Stimulated activated naive CD8-positive, alpha-beta T cell treated with anti-CD3 and anti-CD28 coated beads, Interleukin-15, Interleukin-2, amounts not matched to agents 100 ng/mL and 50 ng/mL, for 24 hours (primary cell): ENCODE data around the gene USP22.

Source experiments
- H3K27ac Mint-ChIP-seq: one replicate; pipeline ENCODE4 v1.8.0; 2021; ENCODE audit warnings: mild to moderate bottlenecking, mixed read lengths
- H3K27me3 Mint-ChIP-seq: one replicate; pipeline ENCODE4 v1.8.0; 2021; ENCODE audit warnings: mixed read lengths
- H3K36me3 Mint-ChIP-seq: one replicate; pipeline ENCODE4 v1.8.0; 2021; ENCODE audit warnings: low read depth, mixed read lengths
- H3K4me1 Mint-ChIP-seq: one replicate; pipeline ENCODE4 v1.8.0; 2021; ENCODE audit warnings: low read depth, mixed read lengths
- H3K4me3 Mint-ChIP-seq: one replicate; pipeline ENCODE4 v1.8.0; 2021; ENCODE audit warnings: mild to moderate bottlenecking, mixed read lengths
- H3K9me3 Mint-ChIP-seq: one replicate; pipeline ENCODE4 v1.8.0; 2021; ENCODE audit warnings: mixed read lengths

The USP22 gene

DNA sequence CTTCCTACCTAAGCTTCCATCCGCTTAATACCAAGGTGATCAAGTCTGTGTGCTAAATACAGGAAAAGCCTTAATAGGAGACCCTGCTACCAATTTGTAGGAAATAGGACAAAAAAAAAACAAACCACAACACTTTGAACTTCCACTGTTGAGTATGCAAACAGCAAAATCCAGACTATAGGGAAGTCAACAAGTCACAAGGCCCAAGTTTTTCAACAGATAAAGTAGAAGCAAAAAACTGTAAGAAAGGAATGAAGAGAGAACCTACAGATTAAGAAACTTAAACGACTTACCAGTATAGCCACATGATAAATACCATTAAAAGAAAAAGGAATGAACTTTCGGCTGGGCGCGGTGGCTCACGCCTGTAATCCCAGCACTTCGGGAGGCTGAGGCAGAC is 7.4 kb downstream of the USP22 start:
- Mint-ChIP-seq H3K9me3 (no peaks in the 10 kb centered on the region), H3K36me3 (peaks cover 60% of the 10 kb centered on the region), H3K27ac (peak overlapping the region; percentile 94), H3K4me1 (peaks cover 87% of the 10 kb centered on the region), H3K27me3 (no peaks in the 10 kb centered on the region), H3K4me3 (peak overlapping the region; percentile 85)

DNA sequence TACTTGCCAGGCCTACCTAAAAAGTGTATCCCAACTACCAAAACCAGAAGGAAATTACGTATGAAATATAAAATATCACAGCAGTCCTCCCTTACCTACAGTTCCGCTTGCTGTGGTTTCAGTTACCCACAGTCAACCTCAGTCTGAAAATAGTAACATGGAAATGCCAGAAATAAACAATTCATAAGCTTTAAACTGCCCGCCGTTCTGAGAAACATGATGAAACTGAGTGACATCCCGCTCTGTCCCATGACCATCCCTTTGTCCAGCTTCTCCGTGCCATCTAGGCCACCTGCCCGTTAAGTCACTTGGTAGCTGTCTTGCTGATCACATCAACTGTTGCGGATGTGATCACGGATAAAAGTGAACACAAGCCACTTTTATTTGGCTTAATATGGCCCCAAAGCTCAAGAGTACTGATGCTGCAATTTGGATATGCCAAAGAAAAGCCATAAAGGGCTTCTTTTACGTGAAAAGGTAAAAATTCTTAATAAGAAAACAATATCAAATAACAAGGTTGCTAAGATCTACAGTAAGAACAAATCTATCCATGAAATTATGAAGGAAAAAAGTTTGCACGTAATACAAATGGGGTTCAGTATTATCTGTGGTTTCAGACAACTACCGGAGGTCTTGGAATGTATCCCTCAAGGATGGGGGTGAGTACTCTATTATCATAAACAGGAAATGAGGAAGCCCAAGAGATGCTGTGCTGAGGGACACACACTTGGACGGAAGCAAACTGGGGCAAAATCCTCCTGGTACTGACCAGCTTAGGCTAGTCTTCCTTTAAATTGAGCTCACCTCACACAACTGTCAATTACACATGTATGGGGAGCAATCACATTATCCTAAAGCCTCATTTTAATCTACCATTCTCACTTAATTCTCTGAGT is 8.2 kb downstream of the USP22 start:
- Mint-ChIP-seq H3K27me3 (no peaks in the 10 kb centered on the region), H3K4me1 (peaks cover 89% of the 10 kb centered on the region), H3K4me3 (peak overlapping the region; percentile 85), H3K27ac (peak overlapping the region; percentile 94), H3K36me3 (peaks cover 63% of the 10 kb centered on the region), H3K9me3 (no peaks in the 10 kb centered on the region)

- Mint-ChIP-seq H3K9me3 (no peaks in the 10 kb centered on the region), H3K27ac (peak overlapping the region; percentile 94), H3K4me3 (peak overlapping the region; percentile 76), H3K36me3 (peaks cover 70% of the 10 kb centered on the region), H3K27me3 (no peaks in the 10 kb centered on the region), H3K4me1 (peaks cover 95% of the 10 kb centered on the region)
Observed at GRCh38 chr17:21033350-21033749, 9.5 kb downstream of the USP22 start.

DNA sequence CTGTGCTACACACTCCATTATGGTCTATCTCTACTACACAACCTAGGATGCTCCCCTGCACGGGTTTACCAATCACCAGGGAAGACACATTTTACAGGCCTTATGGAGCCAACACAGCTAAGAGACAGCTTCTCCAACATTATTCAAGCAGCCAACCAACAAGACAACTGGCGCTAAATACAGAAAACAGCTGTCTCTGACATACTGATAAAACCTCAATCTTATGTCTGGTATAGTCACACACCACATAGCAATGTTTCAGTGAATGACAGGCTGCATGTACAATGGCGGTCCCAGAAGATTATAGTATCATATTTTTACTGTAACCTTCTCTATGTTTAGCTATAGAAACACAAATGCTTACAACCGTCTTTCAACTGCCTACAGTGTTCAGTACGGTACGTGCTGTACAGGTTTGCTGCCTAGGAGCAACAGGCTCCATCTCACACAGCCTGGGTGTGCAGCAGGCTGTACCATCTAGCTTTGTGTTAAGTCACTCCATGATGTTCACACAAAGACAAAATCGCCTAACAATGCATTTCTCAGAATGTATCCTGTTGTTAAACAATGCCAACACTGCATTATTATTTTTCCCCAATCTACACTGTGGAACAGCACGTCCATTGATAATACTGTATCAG is 10.9 kb downstream of the USP22 start:
- no peaks in the 10 kb centered on the region for H3K9me3 Mint-ChIP-seq
- H3K27ac Mint-ChIP-seq, result peak overlapping the region; percentile 63
- H3K4me1 Mint-ChIP-seq, result peaks cover 84% of the 10 kb centered on the region
- peaks cover 68% of the 10 kb centered on the region for H3K36me3 Mint-ChIP-seq
- H3K27me3 Mint-ChIP-seq, result no peaks in the 10 kb centered on the region
- no peak overlapping the region for H3K4me3 Mint-ChIP-seq

- H3K4me3 Mint-ChIP-seq, result no peak overlapping the region
- H3K4me1 Mint-ChIP-seq, result peaks cover 73% of the 10 kb centered on the region
- no peaks in the 10 kb centered on the region for H3K27me3 Mint-ChIP-seq
- no peaks in the 10 kb centered on the region for H3K9me3 Mint-ChIP-seq
- peaks cover 65% of the 10 kb centered on the region for H3K36me3 Mint-ChIP-seq
- H3K27ac Mint-ChIP-seq, result peak overlapping the region; percentile 18
Observed at GRCh38 chr17:21030375-21030774, 12.4 kb downstream of the USP22 start.

GRCh38 chr17:21029515-21029914 is 13.3 kb downstream of the USP22 start:
- Mint-ChIP-seq H3K9me3 (no peaks in the 10 kb centered on the region), H3K4me3 (no peak overlapping the region), H3K4me1 (peaks cover 73% of the 10 kb centered on the region), H3K27ac (peak overlapping the region; percentile 79), H3K27me3 (no peaks in the 10 kb centered on the region), H3K36me3 (peaks cover 66% of the 10 kb centered on the region)

- no peaks in the 10 kb centered on the region for H3K27me3 Mint-ChIP-seq
- no peaks in the 10 kb centered on the region for H3K9me3 Mint-ChIP-seq
- no peak overlapping the region for H3K4me3 Mint-ChIP-seq
- H3K36me3 Mint-ChIP-seq, result peaks cover 66% of the 10 kb centered on the region
- peaks cover 73% of the 10 kb centered on the region for H3K4me1 Mint-ChIP-seq
- peak overlapping the region; percentile 79 for H3K27ac Mint-ChIP-seq
Observed at GRCh38 chr17:21029036-21029435, 13.8 kb downstream of the USP22 start.

- H3K36me3 Mint-ChIP-seq, result peaks cover 65% of the 10 kb centered on the region
- H3K27me3 Mint-ChIP-seq, result no peaks in the 10 kb centered on the region
- H3K9me3 Mint-ChIP-seq, result no peaks in the 10 kb centered on the region
- H3K27ac Mint-ChIP-seq, result peak overlapping the region; percentile 79
- H3K4me1 Mint-ChIP-seq, result peaks cover 70% of the 10 kb centered on the region
- H3K4me3 Mint-ChIP-seq, result no peak overlapping the region
Observed at GRCh38 chr17:21028192-21028591, 14.6 kb downstream of the USP22 start.

DNA sequence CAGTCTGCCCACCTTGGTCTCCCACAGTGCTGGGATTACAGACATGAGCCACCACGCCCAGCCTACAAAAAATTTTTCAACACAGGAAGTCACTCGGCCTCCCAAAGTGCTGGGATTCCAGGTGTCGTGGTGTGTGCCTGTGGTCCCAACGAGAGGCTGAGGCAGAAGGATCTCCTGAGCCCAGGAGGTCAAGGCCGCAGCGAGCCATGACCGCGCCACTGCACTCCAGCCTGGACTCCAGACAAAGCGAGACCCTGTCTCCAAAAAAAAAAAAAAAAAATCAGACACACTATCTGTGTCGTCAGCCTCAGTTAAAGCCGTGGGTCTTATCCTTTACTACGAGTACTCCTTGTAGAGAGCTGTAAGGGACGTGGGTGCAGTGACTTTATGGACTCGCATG is 15.8 kb downstream of the USP22 start:
- H3K27ac Mint-ChIP-seq, result no peak overlapping the region
- H3K4me1 Mint-ChIP-seq, result peaks cover 65% of the 10 kb centered on the region
- H3K27me3 Mint-ChIP-seq, result no peaks in the 10 kb centered on the region
- no peak overlapping the region for H3K4me3 Mint-ChIP-seq
- peaks cover 66% of the 10 kb centered on the region for H3K36me3 Mint-ChIP-seq
- H3K9me3 Mint-ChIP-seq, result no peaks in the 10 kb centered on the region

DNA sequence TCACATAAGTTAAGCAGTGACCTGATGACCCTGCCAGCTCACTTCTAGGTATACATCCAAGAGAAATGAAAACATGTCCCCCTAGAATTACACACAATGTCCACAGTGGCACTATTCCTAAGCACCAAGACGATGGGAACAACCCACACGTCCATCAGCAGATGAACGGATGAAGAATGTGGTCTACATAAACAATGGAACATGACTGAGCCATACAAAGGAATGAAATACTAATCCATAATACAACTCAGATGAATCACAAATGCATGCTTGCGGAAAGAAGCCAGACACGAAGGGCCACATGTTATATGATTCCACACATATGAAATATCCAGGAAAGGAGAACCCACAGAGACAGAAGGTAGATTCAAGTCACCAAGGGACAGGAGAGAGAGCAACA is 17.4 kb downstream of the USP22 start:
- Mint-ChIP-seq H3K27me3 (no peaks in the 10 kb centered on the region), H3K4me1 (peaks cover 59% of the 10 kb centered on the region), H3K4me3 (no peak overlapping the region), H3K36me3 (peaks cover 76% of the 10 kb centered on the region), H3K9me3 (no peaks in the 10 kb centered on the region), H3K27ac (peak overlapping the region; percentile 9)

DNA sequence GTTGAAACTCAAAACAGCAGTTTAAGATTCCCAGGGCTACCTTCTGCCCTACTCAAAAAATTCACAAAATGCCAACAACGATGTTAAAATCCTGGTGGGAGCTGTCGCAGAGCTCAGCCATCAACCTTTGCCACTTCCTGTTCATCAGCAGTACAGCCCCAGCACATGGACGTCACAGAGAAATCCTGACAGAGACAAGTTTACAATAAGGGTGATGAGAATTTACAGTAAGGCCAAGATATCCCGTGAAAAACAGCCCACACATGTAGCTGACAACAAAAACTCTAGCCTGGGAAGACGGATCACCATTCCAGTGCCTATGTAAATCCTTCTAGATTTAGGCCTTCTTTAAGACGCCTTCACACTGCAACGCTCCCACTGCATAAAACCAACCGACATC is 18.8 kb downstream of the USP22 start:
- peak overlapping the region; percentile 59 for H3K27ac Mint-ChIP-seq
- peaks cover 79% of the 10 kb centered on the region for H3K36me3 Mint-ChIP-seq
- H3K4me1 Mint-ChIP-seq, result peaks cover 49% of the 10 kb centered on the region
- no peak overlapping the region for H3K4me3 Mint-ChIP-seq
- no peaks in the 10 kb centered on the region for H3K27me3 Mint-ChIP-seq
- H3K9me3 Mint-ChIP-seq, result no peaks in the 10 kb centered on the region

- peaks cover 38% of the 10 kb centered on the region for H3K4me1 Mint-ChIP-seq
- no peaks in the 10 kb centered on the region for H3K27me3 Mint-ChIP-seq
- no peaks in the 10 kb centered on the region for H3K9me3 Mint-ChIP-seq
- no peak overlapping the region for H3K27ac Mint-ChIP-seq
- no peak overlapping the region for H3K4me3 Mint-ChIP-seq
- H3K36me3 Mint-ChIP-seq, result peaks cover 86% of the 10 kb centered on the region
Observed at GRCh38 chr17:21021208-21021803, 21.5 kb downstream of the USP22 start.

- H3K27ac Mint-ChIP-seq, result no peak overlapping the region
- peaks cover 37% of the 10 kb centered on the region for H3K4me1 Mint-ChIP-seq
- H3K9me3 Mint-ChIP-seq, result no peaks in the 10 kb centered on the region
- no peaks in the 10 kb centered on the region for H3K27me3 Mint-ChIP-seq
- no peak overlapping the region for H3K4me3 Mint-ChIP-seq
- H3K36me3 Mint-ChIP-seq, result peaks cover 86% of the 10 kb centered on the region
Observed at GRCh38 chr17:21020622-21021021, 22.2 kb downstream of the USP22 start.

DNA sequence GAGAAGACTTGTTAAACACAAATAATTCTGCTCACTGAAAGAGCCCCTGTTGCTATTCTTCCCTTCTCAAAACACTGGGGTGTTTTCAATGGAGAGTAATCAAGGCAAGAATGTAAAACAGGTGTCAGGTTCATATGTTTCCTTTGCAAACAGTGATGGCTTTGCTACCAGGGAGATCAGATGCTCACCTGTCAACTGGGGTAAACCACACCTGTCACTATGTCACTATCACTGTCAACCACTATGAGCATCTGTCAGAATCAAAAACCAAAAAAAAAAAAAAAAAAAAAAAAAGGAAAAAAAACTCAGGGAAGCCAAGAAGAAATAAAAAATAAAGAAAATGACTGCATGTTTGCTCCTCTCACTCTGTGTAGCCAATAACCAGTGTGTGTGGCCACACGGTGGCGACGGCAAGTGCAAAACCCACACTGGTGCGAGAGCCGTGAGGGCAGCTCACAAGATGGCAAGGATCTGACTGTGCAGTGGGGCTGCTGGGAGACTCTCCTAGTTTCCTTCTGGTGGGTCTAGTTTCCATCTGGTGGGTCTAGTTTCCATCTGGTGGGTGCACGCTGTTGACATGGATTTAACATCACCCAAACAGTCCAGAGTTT is 22.7 kb downstream of the USP22 start:
- Mint-ChIP-seq H3K9me3 (no peaks in the 10 kb centered on the region), H3K27ac (no peak overlapping the region), H3K4me3 (no peak overlapping the region), H3K4me1 (peaks cover 32% of the 10 kb centered on the region), H3K27me3 (no peaks in the 10 kb centered on the region), H3K36me3 (peaks cover 85% of the 10 kb centered on the region)

DNA sequence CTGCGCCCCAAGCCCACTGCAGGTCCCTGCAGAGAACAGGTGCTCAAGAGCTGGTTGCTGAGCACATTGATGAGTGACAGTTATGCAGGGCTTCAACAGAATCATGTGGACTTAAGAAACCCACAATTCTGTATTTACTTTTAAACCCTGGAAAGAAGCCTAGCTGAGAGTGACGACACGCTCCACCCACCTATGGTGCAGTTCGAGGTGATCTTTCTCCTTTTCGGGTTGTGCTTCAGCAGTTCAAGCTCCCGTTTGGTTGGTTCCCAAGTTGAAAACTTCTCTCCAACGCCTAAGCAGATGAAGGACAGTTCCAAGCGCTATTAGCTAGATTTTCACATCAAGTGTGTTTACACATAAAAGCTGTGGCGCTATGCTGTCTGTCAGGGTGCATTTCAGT is 23.9 kb downstream of the USP22 start:
- no peaks in the 10 kb centered on the region for H3K9me3 Mint-ChIP-seq
- peaks cover 82% of the 10 kb centered on the region for H3K36me3 Mint-ChIP-seq
- H3K4me1 Mint-ChIP-seq, result peaks cover 20% of the 10 kb centered on the region
- no peak overlapping the region for H3K4me3 Mint-ChIP-seq
- H3K27ac Mint-ChIP-seq, result peak overlapping the region; percentile 31
- no peaks in the 10 kb centered on the region for H3K27me3 Mint-ChIP-seq
